Ishikawa (cell line): ENCODE measurements around the gene WNT6.

Source experiments
- CEBPB ChIP-seq: IDR thresholded peaks from 2 replicates; pipeline ENCODE4 v1.6.1; 2012
- CREB1 ChIP-seq: IDR thresholded peaks from 2 replicates; pipeline ENCODE4 v1.6.1; 2012; ENCODE audit warnings: low read depth
- EGR1 ChIP-seq: IDR thresholded peaks from 2 replicates; pipeline ENCODE4 v1.6.1; 2012
- EP300 ChIP-seq: IDR thresholded peaks from 2 replicates; pipeline ENCODE4 v1.6.1; 2012; ENCODE audit warnings: borderline replicate concordance
- FOXM1 ChIP-seq: IDR thresholded peaks from 2 replicates; pipeline ENCODE4 v1.6.1; 2012; ENCODE audit warnings: low read depth, borderline replicate concordance
- MAX ChIP-seq: IDR thresholded peaks from 2 replicates; pipeline ENCODE4 v1.6.1; 2012
- NFIC ChIP-seq: IDR thresholded peaks from 2 replicates; pipeline ENCODE4 v1.6.1; 2012
- RAD21 ChIP-seq: IDR thresholded peaks from 2 replicates; pipeline ENCODE4 v1.6.1; 2012; ENCODE audit warnings: low read depth
- REST ChIP-seq: IDR thresholded peaks from 2 replicates; pipeline ENCODE4 v1.6.1; 2012; ENCODE audit warnings: low read depth, mild to moderate bottlenecking
- TAF1 ChIP-seq: IDR thresholded peaks from 2 replicates; pipeline ENCODE4 v1.6.1; 2012; ENCODE audit warnings: low read depth, mild to moderate bottlenecking
- TCF12 ChIP-seq: IDR thresholded peaks from 2 replicates; pipeline ENCODE4 v1.6.1; 2012; ENCODE audit warnings: low read depth
- TEAD4 ChIP-seq: IDR thresholded peaks from 2 replicates; pipeline ENCODE4 v1.6.1; 2012
- USF1 ChIP-seq: IDR thresholded peaks from 2 replicates; pipeline ENCODE4 v1.6.1; 2012
- YY1 ChIP-seq: IDR thresholded peaks from 2 replicates; pipeline ENCODE4 v1.6.1; 2012; ENCODE audit warnings: low read depth
- ZBTB7A ChIP-seq: IDR thresholded peaks from 2 replicates; pipeline ENCODE4 v1.6.1; 2012; ENCODE audit warnings: low read depth

The WNT6 gene

GRCh38 chr2:218908721-218909619 lies 49.4 kb downstream of the WNT6 start:
- TF ChIP-seq USF1 (no peak), CEBPB (no peak), CREB1 (no peak; the same call in 1 of the 2 replicates), ZBTB7A (peak; percentile 88; the same call in 1 of the 2 replicates), EP300 (0 out of 2 replicates have a peak, but pooled peaks have one; percentile 10), EGR1 (no peak), FOXM1 (no peak), MAX (peak; percentile 92), TCF12 (no peak), YY1 (0 out of 2 replicates have a peak, but pooled peaks have one; percentile 26), TAF1 (peak; percentile 62), NFIC (no peak), RAD21 (no peak), TEAD4 (no peak), REST (no peak)

GRCh38 chr2:218910741-218911140 lies 51.1 kb downstream of the WNT6 start:
- TF ChIP-seq FOXM1: no peak
- no peak for TF ChIP-seq TCF12
- no peak for TF ChIP-seq YY1
- no peak for TF ChIP-seq ZBTB7A
- no peak for TF ChIP-seq EP300
- no peak for TF ChIP-seq CREB1

GRCh38 chr2:218920504-218920903 lies 60.9 kb downstream of the WNT6 start:
- TF ChIP-seq YY1: no peak
- TF ChIP-seq REST: no peak
- no peak for TF ChIP-seq MAX
- TF ChIP-seq FOXM1: no peak
- no peak for TF ChIP-seq RAD21
- TF ChIP-seq CREB1: no peak
- no peak for TF ChIP-seq EP300
